HG03045 (cell line): ENCODE results near the gene SCYGR4.
"Not testable (repeated sequence)": the region's sequence is repeated elsewhere in the genome, so short reads cannot be mapped to it uniquely, and the experiment has no call there.

Experiments used
- ATAC-seq: cut with Tn5 transposase; IDR thresholded peaks from one replicate; pipeline ENCODE4 v1.9.1; 2021; ENCODE audit warnings: mild to moderate bottlenecking, moderate library complexity; ENCODE audit not compliant: unreplicated experiment

The SCYGR4 gene

DNA sequence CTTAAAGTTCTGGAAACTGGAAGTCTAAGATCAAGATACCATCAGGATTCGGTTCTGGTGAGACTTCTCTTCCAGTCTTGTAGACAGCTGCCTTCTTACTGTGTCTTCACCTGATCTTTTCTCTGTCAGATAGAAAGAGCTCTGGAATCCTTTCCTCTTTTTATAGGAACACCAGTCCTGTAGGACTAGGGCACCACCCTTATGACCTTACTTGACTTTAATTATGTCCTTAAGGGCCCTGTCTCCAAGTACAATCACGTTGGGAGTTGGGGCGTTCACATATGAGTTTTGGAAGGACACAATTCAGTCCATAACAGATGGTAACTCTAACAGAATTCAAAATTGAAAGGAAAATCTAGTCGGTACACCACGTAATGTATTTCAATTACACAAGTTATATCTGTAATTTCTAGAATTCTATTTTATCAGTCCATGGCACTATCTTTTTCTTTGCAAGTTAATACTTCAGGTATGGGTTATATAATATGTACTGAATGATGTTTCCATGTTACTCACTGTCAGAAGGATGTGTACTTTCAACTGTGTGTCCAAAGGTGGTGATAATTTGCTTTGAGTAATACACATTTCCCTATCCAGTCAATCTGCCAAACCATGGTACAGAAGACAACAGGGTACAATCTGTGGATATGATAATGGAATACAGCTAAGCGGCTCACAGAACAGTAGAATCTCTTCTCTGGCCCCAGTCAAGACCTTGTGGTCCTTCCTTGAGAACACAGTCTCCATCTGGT, 48.1 kb downstream of the SCYGR4 start:
- no peak for ATAC-seq

DNA sequence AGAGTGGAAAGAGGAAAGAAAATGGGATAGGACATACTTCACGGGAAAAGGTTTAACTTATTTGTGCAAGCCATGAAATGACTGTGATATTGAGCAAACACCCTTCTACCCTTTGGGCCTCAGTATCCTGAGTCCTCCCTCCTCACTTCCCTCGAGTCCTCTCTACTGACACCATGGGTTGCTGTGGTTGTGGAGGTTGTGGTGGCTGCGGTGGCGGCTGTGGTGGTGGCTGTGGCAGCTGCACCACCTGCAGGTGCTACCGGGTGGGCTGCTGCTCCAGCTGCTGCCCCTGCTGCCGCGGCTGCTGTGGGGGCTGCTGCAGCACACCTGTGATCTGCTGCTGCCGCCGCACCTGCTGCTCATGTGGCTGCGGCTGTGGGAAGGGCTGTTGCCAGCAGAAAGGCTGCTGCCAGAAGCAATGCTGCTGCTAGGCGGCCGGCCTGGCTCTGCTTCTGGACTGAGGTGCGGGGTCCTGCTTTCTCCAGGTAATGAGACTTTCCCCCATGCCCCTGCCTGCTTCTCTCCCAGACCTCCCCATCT, 49.4 kb downstream of the SCYGR4 start, which contains the start of gene SCYGR5:
SCYGR5 (plus strand) TSS at position 174 of the 540 bp plus-strand sequence; CDS start at position 174, 0 bp downstream.
- ATAC-seq, result not testable (repeated sequence)
